OCI-LY1 (cell line): ENCODE results near the gene BDH1.

ENCODE experiments used
- EZH2 ChIP-seq: fragments of 200-600 bp; sonication (generic), shearing (Covaris generic); IDR thresholded peaks from 2 replicates; pipeline ENCODE4 v1.8.0; 2017; ENCODE audit warnings: borderline replicate concordance, mixed run types, mild to moderate bottlenecking, antibody characterized with exemption, low read length, moderate library complexity, mixed read lengths
- TF ChIP-seq, protein P1 (sequence below): fragments of 200-600 bp; sonication (generic), shearing (Covaris generic); IDR thresholded peaks from 2 replicates; pipeline ENCODE4 v1.5.1; 2017; ENCODE audit warnings: mild to moderate bottlenecking, antibody characterized with exemption, low read length, moderate library complexity, mixed read lengths

DNA sequence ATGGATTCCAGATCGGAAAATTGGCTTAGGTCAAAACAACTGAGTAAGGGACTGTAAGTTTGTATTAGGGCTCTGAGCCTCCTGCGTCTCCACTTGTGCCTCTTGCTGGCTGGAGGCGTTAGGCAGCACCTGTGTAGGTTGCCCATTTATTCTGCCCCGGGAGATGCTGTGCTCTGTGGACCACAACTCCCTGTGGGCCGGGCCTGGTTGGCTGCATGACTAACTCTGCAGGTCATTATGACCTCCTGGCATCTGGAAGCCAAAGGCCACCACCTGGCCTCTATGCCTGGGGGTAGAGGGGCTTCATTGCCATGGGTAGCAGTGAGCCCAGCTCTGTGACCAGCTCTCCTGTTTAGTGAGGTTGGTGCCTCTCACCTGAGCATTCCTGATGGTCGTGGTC lies 36.0 kb upstream of the BDH1 start:
- TF ChIP-seq, protein P1, sequence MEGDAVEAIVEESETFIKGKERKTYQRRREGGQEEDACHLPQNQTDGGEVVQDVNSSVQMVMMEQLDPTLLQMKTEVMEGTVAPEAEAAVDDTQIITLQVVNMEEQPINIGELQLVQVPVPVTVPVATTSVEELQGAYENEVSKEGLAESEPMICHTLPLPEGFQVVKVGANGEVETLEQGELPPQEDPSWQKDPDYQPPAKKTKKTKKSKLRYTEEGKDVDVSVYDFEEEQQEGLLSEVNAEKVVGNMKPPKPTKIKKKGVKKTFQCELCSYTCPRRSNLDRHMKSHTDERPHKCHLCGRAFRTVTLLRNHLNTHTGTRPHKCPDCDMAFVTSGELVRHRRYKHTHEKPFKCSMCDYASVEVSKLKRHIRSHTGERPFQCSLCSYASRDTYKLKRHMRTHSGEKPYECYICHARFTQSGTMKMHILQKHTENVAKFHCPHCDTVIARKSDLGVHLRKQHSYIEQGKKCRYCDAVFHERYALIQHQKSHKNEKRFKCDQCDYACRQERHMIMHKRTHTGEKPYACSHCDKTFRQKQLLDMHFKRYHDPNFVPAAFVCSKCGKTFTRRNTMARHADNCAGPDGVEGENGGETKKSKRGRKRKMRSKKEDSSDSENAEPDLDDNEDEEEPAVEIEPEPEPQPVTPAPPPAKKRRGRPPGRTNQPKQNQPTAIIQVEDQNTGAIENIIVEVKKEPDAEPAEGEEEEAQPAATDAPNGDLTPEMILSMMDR = no peak
- TF ChIP-seq EZH2 = no peak
